ENCODE measurements around the gene PTGES3. TPM values are rescaled to one million over a fixed set of nuclear protein-coding genes. Genes with fewer than 3 reads are reported as not detected.

Gene PTGES3
- total RNA-seq, 1 experiment from 2014 or later = 435 TPM

DNA sequence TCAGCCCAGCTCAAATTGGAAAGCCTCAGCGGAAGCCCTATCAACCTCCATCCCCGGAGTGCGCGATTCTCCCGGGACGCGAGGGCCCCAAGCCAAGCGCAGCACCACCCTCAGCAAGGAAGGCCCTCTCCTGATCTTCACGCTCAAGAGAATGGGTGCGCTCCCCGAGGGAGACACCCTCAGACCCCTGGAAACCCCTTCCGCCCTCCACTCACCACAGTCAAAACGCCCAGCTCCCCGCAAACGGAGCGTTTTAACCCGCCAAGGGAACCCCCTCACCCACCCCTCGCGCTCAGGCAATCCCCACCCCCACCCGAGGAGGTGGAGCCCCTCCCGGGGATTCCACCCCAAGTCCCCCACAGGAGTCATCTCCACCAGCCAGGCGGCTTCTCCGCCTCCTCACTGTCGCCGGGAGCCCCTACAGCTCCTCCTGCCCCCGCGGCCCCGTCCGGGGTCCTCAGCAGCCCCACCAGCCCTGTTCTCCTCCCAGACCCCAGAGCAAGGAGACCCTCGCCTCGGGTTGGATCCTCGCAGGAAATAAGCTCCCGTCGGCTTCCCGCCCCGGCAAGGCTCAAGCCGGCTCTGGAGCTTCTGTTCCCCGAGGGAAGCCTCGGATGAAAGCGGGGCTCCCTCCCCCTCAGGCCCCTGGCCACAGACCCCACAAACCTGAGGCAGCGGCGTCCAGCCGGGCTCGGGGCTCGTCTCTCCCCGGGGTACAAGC is 58.5 kb downstream of the PTGES3 start:
- Histone ChIP-seq H3K4ac (ENCODE audit: low read depth, low read length) (no peak overlapping the region), H2AK5ac (ENCODE audit: insufficient read length, low read length) (no peak overlapping the region), H4K91ac (ENCODE audit: insufficient read length, low read depth, low read length) (no peak overlapping the region), H3K9me3 (ENCODE audit: control insufficient read depth, low read depth, low read length) (no peaks in the 10 kb centered on the region), H3K23ac (ENCODE audit: insufficient read length, low read depth, low read length) (no peak overlapping the region), H2AFZ (ENCODE audit: low read length) (no peak overlapping the region), H3K27ac (ENCODE audit: insufficient read length, low read depth, low read length) (no peak overlapping the region), H3K56ac (ENCODE audit: insufficient read length, low read depth, low read length) (no peak overlapping the region), H2BK120ac (ENCODE audit: low read depth, low read length, poor library complexity, severe bottlenecking) (no peak overlapping the region), H2BK12ac (ENCODE audit: insufficient read length, low read depth, low read length) (no peak overlapping the region), H3K23me2 (ENCODE audit: insufficient read length, low read depth, low read length, poor library complexity, severe bottlenecking) (peaks cover 16% of the 10 kb centered on the region), H4K5ac (ENCODE audit: insufficient read length, low read depth, low read length) (no peak overlapping the region), H2BK5ac (ENCODE audit: insufficient read length, low read length) (no peak overlapping the region), H3K79me1 (ENCODE audit: insufficient read depth, low read depth, low read length, poor library complexity, severe bottlenecking) (peaks cover 2% of the 10 kb centered on the region), H3K79me2 (ENCODE audit: insufficient read depth, low read length) (peaks cover 23% of the 10 kb centered on the region; the same call in 1 of the 2 replicates), H3K4me2 (ENCODE audit: insufficient read depth, insufficient read length, low read length) (peak overlapping the region; percentile 98), H3K14ac (ENCODE audit: insufficient read depth, low read length) (peak overlapping the region; percentile 75; the same call in 1 of the 2 replicates), H3K4me1 (ENCODE audit: insufficient read depth, low read length) (peaks cover 14% of the 10 kb centered on the region; the same call in 1 of the 2 replicates), H2BK15ac (ENCODE audit: low read depth, low read length) (no peak overlapping the region), H3T11ph (ENCODE audit: low read length) (no peak overlapping the region), H3K9ac (ENCODE audit: extremely low read depth, insufficient read length, low read length) (peak overlapping the region; percentile 77), H4K8ac (replicated peaks; ENCODE audit: insufficient read length, low read depth, low read length) (no peak overlapping the region), H3K27me3 (ENCODE audit: insufficient read depth, low read length) (no peaks in the 10 kb centered on the region), H2BK20ac (ENCODE audit: low read depth, low read length, poor library complexity, severe bottlenecking) (no peak overlapping the region), H3K18ac (ENCODE audit: insufficient read length, low read depth, low read length) (peak overlapping the region; percentile 42), H4K20me1 (ENCODE audit: control insufficient read depth, insufficient read depth, insufficient read length) (no peaks in the 10 kb centered on the region)
- peak overlapping the region; percentile 4 to 38 (median 37); a peak in 6 of 7 replicates for H3K27ac Mint-ChIP-seq
- WGBS (ENCODE audit: extremely low coverage, insufficient read length, low lambda C conversion rate) = no CpG with 5 or more reads among the region's 46 CpGs
- H3K4me3 Mint-ChIP-seq = peak overlapping the region; percentile 97 to 98
- peaks cover 0 to 5% of the 10 kb centered on the region in 2 experiments; a peak in 2 of 5 replicates for H3K9me3 Mint-ChIP-seq
- no peak for DNase-seq
- H3K27me3 Mint-ChIP-seq (ENCODE audit: low read depth) = no peaks in the 10 kb centered on the region
- peaks cover 45 to 51% of the 10 kb centered on the region in 2 experiments for H3K4me1 Mint-ChIP-seq
- H3K36me3 Mint-ChIP-seq (ENCODE audit: insufficient read depth in 1 of 3, low read depth in 3 of 3) = peaks cover 2 to 17% (median 13%) of the 10 kb centered on the region in 3 experiments; a peak in 5 of 7 replicates
- TF ChIP-seq, protein P1, sequence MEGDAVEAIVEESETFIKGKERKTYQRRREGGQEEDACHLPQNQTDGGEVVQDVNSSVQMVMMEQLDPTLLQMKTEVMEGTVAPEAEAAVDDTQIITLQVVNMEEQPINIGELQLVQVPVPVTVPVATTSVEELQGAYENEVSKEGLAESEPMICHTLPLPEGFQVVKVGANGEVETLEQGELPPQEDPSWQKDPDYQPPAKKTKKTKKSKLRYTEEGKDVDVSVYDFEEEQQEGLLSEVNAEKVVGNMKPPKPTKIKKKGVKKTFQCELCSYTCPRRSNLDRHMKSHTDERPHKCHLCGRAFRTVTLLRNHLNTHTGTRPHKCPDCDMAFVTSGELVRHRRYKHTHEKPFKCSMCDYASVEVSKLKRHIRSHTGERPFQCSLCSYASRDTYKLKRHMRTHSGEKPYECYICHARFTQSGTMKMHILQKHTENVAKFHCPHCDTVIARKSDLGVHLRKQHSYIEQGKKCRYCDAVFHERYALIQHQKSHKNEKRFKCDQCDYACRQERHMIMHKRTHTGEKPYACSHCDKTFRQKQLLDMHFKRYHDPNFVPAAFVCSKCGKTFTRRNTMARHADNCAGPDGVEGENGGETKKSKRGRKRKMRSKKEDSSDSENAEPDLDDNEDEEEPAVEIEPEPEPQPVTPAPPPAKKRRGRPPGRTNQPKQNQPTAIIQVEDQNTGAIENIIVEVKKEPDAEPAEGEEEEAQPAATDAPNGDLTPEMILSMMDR (conservative IDR thresholded peaks at IDR 0.05) = no peak

All from H9 (cell line).